ENCODE measurements around the gene GNAS-AS1.
"Not testable (repeated sequence)": the region's sequence is repeated elsewhere in the genome, so short reads cannot be mapped to it uniquely, and the experiment has no call there.

Gene GNAS-AS1

DNA sequence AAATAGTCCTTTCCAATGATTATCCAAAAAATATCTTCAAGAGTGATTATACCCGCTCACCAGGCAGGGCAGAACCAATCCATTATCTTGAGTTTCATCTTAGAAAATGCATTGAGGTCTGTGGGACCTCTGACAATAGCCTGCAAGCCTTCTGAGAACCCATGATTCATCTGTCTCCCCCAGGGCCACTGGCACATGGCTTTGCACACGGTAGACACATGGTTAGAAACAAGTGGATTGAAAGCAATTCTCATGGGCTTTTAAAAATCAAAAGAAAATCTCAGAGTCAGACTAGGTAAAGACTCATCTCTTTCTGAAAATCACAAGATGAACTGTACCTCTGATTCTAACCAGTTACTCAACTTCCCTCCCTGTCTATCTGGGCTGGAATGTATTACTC, 15.5 kb downstream of the GNAS-AS1 start:
- no peak for DNase-seq (ENCODE audit: low read depth)

DNA sequence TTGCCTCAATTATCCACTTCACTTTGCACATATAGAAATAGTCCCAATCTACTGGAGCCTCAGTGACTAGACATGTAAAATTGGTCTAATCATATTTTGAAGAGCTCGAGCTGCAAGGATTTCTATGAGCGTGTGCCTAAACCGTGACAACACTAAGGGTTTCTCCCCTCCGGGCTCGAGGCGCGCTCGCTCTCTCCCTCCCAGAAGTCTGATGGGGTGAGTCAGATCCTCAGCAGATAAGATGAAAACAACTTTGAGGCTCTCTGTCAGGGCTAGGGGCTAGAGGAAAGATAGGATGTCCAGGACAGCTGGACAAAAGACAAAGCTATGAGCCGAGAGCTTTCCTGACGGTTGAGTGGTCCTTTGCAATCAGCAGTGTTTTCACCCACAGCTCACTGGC, 16.8 kb downstream of the GNAS-AS1 start:
- DNase-seq (ENCODE audit: low read depth), result no peak

DNA sequence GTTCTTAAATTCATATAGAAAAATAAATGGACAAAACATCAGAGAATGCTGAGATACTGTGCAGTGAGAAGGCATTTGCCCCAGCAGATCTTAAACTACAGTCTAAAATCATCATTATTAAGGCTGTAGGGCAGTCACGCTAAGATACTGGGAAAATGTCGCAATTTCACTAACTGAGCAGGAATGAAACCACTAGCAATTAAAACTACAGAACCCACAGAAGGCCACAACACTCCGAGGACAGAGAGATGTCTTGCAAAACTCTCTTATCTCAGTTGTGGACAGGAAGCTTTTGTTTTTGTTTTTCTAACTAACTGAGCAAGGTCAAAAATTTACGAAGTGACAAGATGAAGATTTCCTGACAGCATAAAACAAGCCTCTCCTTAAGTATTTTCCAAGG, 18.2 kb downstream of the GNAS-AS1 start:
- DNase-seq (ENCODE audit: low read depth), result no peak

DNA sequence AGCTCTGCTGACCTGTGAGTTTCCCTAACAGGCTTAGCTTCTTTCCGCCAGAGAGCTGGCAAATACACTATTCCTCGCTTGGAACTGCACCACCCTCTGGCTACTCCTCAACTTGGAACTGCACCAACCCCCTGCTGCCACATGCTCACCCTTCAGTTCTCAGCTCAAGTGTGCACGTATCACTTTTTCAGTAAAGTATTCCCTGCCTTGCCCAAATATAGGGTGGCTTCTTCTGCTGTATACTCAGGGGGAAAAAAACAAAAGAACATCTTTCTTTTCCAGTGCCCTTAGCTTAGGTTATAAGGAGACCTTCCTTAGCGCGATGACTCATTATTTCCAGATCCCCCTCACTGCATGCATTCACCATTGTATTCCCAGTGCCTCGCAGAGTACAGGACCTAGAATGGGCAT, 21.2 kb downstream of the GNAS-AS1 start:
- DNase-seq (ENCODE audit: low read depth), result peak; percentile 52

DNA sequence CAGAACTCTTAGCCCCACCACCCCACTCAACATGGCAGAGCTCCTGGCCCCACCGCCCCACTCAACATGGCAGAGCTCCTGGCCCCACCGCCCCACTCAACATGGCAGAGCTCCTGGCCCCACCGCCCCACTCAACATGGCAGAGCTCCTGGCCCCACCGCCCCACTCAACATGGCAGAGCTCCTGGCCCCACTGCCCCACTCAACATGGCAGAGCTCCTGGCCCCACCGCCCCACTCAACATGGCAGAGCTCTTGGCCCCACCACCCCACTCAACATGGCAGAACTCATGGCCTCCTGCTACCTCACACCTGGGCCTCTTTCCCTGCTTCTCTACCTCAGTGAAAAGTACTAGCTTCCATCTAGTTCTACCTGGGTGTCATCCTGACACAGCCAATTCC, 21.9 kb downstream of the GNAS-AS1 start:
- not testable (repeated sequence) for DNase-seq (ENCODE audit: low read depth)

- no peak for DNase-seq (ENCODE audit: low read depth)
Observed at GRCh38 chr20:58828136-58828535, 22.6 kb downstream of the GNAS-AS1 start.

- no peak for DNase-seq (ENCODE audit: low read depth)
Observed at GRCh38 chr20:58826271-58826670, 24.4 kb downstream of the GNAS-AS1 start.

GRCh38 chr20:58825450-58825849, 25.3 kb downstream of the GNAS-AS1 start:
- no peak for DNase-seq (ENCODE audit: low read depth)

GRCh38 chr20:58824843-58825242, 25.9 kb downstream of the GNAS-AS1 start:
- DNase-seq (ENCODE audit: low read depth), result no peak

DNA sequence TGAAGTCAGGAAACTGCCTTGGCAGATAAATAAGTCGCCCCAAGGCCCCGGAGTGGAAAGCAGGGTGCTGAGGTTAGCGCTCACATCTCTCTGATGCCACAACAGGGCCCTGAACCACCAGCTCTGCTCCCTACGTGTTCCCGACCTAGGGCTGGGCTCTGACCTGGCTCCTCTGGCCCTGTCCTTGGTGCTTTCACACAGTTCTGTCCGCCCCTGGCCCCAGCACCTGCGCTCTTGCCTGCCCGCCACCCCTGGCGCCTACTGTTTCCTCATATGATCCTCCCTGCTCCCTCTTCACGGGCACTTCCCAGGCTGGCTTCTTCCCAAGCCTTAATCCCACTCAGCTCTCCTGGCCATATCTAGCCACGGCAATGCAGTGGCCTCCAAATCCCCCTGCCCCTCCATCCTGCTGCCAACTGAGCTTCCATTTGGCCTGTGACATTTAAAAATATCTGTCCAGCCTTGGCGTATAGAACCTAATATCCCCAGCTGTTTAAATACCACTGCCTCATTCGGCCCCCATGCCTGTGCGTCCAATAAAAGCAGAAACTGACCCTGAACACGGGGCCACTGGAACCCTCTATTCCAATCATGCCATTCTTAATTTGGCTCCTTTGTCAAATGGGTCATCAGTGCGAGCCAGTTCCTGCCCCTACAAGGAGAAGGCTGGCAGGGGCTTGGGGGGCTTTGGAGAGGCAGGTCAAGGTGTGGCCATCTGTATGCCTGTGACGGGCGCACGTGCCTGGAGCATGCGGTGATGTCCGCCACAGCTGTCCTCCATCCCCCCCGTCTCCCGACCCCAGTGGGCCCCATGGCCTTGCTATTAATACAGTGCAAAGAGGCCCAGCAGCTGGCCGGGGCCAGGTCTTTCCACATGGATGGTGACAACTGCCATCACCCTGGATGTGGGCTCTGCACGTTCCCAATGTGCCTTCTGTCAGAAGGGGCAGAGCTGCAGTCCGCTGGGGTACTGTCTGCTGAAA, 27.7 kb downstream of the GNAS-AS1 start:
- DNase-seq (ENCODE audit: low read depth), result no peak

DNA sequence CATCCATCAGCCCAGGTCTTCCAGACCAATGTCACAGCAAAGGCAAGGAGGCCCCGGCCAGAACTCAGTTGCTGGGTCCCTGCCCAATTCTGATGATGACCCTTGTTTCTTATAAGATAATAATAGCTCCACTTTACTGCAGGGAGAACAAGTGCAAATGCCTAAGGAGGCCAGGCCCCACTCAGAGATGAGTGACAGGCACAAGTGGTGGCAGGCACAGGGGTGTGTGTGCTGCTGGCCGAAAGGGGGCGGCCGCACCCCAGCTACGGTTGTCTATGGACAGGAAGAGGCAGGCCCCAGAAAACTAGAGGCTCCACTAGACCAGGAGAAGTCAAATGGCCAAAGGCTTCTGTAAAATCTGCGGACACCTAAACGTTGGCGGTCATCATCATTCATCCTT, 28.6 kb downstream of the GNAS-AS1 start:
- DNase-seq (ENCODE audit: low read depth), result no peak

DNA sequence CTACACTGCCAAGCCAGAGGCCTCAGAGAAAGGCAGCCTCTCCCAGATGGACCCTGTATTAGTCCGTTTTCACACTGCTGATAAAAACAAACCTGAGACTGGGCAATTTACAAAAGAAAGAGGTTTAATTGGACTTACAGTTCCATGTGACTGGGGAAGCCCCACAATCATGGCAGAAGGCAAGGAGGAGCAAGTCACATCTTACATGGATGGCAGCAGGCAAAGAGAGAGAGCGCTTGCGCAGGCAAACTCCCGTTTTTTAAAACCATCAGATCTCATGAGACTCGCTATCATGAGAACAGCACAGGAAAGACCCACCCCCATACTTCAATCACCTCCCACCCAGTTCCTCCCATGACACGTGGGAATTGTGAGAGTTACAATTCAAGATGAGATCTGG, 30.2 kb downstream of the GNAS-AS1 start:
- not testable (repeated sequence) for DNase-seq (ENCODE audit: low read depth)

GRCh38 chr20:58819921-58820320, 30.8 kb downstream of the GNAS-AS1 start:
- DNase-seq (ENCODE audit: low read depth), result no peak

- DNase-seq (ENCODE audit: low read depth), result peak; percentile 31
Observed at GRCh38 chr20:58818586-58819285, 32.0 kb downstream of the GNAS-AS1 start.

DNA sequence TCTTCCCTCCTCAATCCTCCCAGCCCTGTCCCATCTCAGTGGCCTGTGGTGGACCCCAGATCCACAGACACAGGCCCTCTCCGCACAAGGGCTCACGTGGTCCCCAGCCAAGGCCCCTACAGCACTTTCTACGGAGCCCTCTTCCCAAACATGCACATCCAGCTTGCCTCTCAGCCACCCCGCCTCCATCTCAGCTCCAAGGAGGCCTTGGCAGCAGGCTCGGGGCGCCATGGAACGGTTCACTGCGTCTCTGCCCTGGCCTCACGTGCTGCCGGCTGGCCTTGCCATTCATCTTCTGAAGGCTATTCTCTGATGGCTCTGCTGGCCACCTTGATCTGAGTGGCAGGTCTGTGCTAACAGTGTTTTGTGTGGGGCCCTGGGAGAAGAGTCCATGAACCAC, 33.0 kb downstream of the GNAS-AS1 start:
- no peak for DNase-seq (ENCODE audit: low read depth)

DNA sequence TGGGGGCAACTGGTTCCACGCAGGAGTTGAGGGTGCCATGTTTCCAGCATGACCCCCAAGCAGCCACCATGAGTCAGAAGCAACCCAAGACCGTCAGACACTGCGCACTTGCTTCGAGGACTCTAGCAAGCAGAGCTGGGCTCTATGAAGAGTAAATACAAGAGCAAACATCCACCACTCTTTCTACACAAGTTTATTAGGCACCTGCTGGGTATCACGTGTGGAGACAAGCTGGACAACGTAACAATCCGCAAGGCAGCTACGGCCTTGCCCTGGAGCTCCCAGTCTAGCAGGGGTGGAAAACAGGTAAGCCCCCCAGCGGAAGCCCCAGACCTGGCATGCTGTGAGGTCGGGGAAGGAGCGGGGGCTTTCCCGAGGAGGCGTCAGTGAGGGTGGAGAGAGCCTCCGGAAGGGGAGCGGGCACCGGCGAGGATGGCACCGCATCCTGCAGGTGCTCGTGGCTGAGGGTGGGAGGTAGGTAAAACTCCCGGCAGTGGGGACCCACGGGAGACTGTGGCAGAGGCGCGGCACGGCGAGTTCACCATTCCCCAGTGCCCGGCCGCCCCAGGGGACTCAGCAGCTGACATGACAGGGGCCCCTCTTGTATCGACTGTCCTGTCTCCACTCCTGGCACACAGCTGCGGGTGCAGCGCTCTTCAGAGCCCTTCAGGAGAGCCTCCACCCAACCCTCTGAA, 33.6 kb downstream of the GNAS-AS1 start:
- DNase-seq (ENCODE audit: low read depth), result no peak

- DNase-seq (ENCODE audit: low read depth), result no peak
Observed at GRCh38 chr20:58816051-58816450, 34.7 kb downstream of the GNAS-AS1 start.

- no peak for DNase-seq (ENCODE audit: low read depth)
Observed at GRCh38 chr20:58815448-58815847, 35.3 kb downstream of the GNAS-AS1 start.

- DNase-seq (ENCODE audit: low read depth), result no peak
Observed at GRCh38 chr20:58813369-58813768, 37.3 kb downstream of the GNAS-AS1 start.

DNA sequence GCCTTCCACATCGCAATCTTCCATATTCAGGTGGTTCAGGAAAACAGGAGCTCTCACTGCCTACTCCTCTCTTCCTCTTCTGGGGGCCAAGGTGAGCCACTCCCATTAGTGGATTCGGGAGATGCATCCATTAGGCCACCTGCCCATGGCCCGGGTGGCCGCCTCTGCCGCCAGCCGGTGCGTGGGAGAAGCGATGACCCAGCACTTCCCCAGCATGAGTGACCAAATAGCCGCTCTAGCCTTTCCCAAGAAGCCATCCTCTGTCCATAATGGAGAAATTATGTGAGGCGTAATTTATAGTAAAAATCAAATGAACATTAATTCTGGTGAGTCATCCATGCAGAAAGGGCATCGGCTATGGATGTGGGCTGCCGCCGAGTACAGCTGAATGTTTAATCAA, 39.4 kb downstream of the GNAS-AS1 start:
- DNase-seq (ENCODE audit: low read depth), result no peak

- DNase-seq (ENCODE audit: low read depth), result no peak
Observed at GRCh38 chr20:58810879-58811250, 39.8 kb downstream of the GNAS-AS1 start.

- no peak for DNase-seq (ENCODE audit: low read depth)
Observed at GRCh38 chr20:58810116-58810878, 40.4 kb downstream of the GNAS-AS1 start.
